HG03432 (cell line): ENCODE results near the gene DOCK4.

ENCODE experiments used
- ATAC-seq: cut with Tn5 transposase; IDR thresholded peaks from one replicate; pipeline ENCODE4 v1.9.1; 2021; ENCODE audit warnings: mild to moderate bottlenecking, moderate library complexity; ENCODE audit not compliant: unreplicated experiment

DOCK4 gene

DNA sequence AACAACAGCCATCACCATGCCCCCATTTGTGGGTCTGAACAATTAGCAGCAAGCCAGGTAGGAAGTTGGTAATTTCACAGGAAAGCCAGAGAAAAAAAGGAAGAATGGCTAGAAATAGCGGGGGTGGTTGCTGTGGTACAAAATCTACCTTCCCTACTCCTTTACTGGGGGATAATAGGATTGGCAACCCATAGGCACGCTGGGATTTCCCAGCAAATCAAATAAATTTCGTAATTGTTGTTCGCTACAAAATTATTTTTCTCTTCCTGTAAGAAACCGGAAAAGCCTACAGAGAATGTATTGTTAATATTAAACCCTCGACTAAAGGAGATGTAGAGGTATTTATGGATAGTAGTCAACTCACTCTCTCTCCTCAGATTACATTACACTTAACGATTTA lies 123.9 kb downstream of the DOCK4 start:
- ATAC-seq: no peak

DNA sequence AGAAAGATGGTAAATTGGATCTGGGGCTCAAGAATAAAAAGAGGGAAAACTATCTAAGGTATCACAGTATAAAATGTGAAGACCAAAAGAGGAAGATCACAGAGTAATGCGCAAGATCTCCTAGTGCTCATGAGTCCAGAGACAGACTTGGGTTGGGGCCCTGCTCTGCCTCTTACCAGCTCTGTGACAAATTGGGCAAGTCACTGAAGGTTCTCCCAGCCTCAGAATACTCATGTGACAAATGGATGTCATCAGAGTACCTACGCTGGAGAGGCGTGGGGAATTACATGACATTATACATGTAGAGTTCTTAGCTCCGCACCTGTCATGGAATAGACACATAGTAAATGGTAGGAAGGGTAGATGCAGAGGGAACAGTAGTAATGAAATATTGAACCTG lies 124.4 kb downstream of the DOCK4 start:
- no peak for ATAC-seq

DNA sequence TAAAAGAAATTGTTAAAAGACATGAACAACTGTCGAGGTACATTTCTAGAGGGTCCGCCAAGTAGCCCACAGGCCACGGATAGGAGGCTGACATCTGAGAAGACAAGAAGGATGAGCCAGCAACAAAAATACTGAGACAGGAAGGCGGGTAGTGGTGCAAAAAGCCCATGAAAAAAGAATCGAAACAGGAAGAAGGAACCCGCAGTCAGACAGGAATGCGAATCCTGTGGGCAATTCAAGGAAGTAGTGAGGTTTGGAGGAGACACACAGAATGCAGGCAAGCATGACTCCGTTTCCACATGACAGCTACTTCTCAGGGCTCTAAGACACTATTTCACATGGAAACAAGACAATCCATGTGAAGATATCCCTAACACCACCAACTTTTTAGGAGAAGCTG lies 125.2 kb downstream of the DOCK4 start:
- peak; percentile 48 for ATAC-seq

DNA sequence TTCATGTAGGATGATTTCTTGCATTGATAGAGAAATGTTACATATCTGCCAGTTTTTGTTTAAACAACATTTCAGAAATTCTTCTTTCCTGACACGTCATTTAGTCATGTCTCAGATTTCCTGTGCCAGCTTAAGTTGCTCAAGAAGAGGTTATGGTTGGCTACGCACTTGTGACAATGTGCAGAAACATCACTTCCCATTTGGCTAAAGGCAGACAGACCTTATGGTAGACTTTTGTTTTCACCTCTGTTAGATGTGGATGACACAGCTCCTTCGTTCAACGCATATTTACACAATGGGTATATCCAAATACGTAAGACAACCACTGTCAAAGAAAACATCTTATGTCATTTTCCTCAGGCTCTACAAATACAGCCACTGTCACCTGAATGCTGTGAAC lies 125.8 kb downstream of the DOCK4 start:
- ATAC-seq: peak; percentile 86

DNA sequence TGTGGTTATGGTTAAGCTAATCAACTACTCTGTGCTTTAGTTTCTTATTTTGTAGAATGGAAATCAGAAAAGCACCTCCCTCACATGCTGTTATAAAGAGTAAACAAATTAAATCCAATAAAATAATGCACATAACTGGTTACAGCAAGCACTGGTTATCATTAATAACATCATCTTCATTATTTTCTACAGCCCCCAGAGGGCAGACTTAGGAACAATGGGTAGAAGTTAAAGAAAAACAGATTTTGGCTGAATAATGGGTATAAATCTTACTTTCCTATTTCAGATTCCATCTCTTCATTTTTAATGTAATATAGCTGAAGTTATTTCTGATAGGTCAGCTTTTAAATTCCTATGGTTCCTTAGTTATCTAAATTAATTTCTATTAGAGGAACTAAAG lies 126.5 kb downstream of the DOCK4 start:
- ATAC-seq: no peak

DNA sequence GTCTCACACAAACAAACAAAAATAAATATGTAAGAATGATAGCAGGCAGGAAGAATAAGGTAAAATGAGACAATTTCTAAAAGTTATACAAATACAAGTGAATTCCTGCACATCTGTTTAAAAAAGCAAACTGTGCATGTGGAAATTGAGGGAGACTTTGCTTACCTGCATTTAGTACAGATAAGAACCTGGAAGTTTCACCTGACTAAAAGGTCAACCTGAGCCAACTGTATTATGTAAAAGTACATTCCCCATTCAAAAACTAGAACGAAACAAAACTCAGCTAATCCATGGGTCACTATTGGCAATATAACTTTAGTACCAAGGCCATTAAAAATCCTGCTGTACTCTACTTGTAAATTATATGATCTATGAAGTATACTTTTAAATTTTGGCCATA lies 127.1 kb downstream of the DOCK4 start:
- no peak for ATAC-seq

DNA sequence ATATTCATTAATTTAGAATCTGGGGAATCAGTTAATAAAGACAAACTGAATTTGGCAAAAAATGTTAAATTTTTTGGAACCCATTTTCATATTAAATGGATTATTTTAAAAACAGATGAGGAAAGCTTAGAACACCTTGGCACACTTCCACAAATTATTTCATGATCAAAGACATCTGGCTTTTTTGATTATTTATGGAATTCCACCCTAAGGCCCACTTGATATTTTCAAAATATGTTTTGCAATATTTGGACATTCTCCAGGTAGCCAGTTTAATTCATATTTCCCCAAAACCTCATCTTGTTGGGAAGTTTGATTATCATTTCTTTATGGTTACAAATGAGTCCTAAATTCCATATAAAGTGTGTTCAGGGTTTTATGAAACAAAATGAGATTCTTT lies 129.9 kb downstream of the DOCK4 start:
- ATAC-seq: no peak

DNA sequence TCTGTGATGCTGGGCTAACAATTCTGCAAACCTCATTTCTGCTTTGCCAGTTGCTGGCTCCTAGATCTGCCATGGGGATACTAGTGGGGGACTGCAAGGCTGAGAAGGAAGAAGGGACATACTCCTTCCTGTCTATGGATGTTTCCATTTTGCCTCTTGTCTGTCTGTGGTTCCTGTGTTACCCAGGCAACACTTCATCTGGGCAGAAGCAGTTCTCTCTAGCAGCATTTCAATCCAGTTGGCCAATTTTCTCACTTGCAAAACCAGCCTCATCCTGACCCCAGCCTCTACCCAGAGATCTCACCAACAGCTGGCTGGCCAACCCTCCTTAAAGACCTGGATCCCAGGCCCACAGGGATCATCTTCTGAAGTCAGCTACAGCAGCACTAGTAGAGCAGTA lies 131.7 kb downstream of the DOCK4 start:
- no peak for ATAC-seq

DNA sequence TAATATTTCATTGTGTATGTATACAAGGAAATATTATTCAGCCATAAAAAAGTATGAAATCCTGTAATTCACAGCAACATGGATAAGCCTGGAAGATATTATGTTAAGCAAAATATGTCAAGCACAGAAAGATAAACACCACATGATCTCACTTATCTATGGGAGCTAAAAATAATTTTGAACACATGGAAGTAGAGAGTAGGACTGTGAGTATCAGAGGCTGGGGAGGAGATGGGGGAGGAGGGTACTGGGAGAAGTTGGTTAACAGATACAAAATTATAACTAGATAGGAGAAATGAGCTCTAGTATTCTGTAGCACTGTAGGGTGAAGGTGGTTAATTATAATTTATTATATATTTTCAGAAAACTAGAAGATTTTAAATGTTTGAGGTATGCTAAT lies 132.7 kb downstream of the DOCK4 start:
- ATAC-seq: no peak

DNA sequence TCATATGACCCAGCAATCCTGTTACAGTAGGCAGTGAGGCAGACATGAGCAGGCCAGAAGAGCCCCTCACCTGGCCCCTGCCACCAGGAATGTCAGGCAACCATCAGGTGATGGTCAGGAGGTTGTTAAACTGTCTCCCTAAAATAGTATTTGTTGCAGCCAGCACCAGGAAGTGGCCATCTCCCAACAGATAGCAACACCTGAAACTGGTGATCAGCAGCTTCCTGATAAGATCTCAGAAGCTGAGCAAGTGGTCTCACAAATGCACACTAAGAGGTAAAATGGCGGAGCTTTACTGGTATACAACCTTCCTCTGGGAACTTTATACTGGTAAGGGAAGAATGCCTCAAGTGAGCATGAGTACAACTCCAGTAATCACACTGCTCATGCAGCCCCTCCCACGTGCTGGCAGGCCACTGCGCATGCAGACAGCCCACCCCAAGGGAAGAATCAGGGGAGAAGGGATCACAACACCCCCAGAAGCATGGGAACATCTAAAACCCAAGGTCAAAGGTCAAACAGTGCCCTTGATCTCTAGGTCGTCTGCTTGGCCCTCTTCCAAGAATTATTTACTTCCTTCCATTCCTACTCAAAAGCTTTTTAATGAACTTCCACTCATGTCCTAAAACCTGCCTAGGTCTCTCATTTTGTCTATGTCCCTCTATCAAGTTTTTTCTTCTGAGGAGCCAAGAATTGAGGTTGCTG lies 133.5 kb downstream of the DOCK4 start:
- ATAC-seq: no peak

DNA sequence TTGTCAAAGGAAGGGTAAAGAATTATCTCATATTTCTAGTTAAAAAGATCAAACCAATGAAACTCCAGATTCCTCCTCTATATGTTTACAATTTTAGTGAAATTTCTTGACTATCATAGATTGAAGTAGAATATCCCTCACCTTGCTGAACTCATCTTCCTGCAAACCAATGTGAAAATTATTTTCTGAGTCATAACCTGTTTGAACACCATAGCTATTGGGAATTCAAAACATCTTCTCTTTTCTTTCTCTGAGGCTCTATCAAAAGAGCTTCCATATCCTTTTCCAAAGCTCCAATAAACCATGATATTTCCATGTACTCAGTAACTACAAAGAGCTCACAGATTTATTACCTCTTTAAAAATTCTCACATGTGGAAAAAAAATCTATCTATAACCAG lies 134.3 kb downstream of the DOCK4 start:
- ATAC-seq: no peak

DNA sequence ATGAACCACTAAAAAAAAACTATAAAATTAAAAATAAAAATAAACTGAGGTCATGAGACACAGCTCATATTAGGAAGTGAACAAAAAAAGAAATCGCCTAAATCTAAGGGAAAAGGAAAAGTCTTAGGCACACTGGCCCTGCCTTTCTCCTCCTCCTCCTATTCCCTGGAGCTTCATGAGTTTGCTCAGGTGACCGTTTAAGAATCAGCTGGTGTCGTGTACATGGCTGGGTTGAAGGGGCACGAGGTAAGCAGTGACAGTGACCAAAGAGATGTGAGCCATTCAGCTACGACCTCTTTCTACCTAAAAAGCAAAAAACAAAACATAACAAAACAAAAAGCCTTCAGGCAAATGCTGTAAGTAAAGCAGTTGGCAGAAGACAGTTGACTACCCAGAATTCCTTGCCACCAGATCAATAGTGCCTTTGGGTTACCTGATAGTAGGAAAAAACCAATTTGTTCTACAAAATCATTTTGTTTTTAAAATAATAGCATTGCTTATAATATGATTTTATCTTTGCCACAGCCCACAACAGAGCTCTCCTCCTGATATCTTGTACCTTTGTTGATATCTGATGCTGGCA lies 135.4 kb downstream of the DOCK4 start:
- no peak for ATAC-seq

DNA sequence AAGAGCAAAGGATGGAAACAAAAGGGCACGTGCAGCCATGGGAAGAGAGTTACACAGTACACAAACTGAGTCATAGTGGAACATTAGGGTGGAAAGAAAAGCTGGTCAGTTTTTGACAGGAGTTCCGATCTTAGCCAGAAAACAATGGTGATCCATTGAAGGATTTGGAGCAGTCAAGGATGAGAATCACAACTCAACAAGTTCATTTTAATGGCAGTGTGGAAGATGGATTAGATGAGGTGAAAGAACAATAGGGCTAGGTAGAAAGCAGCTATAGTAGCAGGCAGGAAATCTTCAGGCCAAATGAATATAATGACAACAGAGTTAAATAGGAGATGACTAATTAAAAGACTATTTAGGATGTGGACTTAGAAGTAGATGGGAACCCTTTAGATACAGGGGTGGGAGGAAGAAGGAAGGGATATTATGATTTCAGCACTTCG lies 136.3 kb downstream of the DOCK4 start:
- no peak for ATAC-seq

DNA sequence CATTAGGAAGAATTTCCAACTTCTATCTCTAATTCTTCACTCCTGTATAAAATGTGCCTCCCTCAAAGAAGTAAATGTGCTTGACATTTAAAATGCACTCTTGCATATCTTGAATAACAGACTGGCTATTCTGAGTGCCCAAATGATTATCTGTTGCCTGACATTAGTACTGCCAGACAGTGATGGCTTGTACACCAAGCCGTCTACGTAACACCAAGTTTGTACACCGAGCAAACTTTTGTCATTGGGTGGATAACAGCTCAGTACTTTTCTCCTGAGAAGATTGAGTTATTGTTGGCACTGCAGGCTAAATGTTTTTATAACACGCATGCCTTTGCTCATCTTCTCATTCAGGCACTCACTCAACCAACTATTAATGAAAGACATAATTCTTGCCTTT lies 137.2 kb downstream of the DOCK4 start:
- ATAC-seq: no peak

DNA sequence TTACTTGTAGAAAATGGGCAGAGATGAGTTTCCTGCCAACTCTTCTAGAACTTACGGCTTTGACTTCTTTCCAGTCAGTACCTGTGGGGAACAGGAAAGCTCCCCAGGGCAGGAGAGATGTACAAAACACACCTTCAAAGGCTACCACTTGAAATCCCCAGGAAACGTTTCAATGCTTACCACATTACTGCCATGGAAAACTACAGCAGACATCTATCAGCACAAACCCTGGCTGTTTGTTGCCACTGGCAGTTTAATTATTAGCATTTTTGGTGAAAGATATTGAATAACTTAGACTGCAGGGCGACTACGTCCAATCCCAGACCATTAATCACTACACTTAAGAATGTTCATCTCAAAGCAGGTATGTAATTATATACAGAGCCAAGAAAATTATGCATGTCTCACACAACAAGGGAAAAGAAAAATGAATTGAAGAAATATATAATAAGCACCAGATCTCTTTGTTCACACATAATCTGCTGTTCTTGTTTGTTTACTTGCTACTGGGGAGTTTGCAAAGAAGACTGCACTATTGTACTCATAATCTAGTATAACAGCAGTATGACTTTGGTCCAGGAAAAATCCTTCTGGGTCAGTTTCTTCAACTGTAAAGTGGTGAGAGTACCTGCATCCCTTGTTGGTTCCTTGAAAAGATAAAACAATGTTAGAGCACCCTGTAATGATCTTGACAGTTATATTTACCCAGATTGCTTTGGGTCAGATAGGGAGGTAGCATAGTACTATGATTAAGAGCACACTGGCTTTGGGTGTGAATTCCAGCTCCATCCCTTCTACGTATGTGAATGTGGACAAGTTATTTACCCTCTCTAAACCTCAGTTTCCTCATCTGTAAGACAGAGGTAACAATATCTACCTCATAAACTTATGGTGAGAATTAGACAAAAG lies 138.3 kb downstream of the DOCK4 start:
- ATAC-seq: no peak

DNA sequence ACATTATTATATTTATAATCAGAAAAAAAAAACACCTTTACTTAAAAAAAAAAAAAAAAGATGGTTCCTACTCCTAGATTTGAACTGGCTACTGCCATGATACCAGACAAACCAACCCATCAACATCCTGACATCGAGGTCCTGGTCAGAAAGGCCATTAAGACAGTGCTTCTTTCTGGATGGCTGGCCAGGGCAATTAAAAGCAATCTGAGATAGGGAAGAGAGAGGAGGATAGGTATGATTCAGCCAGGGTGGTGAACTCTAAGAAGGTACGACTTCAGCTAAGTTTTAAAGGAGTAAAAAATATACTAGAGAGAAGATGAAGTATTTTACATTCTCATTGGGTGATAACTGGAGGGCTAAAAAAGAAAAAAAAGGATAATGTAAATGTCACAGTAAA lies 139.0 kb downstream of the DOCK4 start:
- ATAC-seq: no peak

DNA sequence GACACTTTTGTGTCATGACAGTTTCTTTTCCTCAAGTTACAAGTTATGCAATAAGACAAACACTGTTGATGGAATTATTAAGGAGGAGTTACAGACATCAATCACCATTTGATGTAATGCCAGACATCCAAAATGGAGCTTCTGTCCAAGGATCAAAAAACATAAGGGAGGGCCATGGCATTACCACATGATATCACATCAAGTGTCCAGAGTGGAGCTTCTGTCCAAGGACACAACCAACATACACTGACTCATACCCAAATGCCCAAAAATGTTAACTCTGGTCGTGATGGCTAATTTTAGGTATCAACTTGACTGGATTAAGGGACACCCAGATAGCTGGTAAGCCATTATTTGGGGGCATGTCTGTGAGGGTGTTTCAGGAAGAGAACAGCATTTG lies 140.4 kb downstream of the DOCK4 start:
- no peak for ATAC-seq

DNA sequence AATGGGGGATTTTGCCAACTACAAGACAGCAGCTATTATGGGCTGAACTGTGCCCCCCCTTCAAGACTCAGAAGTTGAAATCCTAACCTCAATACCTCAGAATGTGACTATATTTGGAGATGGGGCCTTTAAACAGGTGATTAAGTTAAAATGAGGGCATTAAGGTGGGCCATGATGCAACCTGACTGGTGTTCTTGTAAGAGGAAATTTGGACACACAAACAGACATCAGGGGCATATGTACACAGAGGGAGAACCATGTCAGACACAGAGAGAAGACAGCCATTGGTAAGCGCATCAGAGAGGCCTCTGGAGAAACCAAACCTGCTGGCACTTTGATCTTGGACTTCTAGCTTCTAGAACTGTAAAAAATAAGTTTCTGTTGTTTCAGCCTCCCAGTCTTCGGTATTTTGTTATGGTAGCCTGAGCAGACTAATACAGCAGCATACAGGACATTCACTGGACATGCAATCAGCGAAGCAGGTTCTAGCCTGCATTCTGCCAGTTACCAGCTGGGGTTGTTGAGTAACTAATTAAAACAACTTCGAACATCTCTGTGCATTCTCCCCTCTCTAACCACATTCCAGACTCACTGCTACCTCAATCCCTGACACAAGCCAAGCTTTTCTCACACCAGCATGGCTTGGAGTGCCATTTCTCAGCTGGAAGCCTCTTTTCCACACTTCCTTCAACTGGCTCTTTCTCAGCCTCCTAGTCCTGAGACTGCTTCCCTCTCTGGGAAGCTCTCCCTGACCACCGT lies 141.4 kb downstream of the DOCK4 start:
- ATAC-seq: no peak

DNA sequence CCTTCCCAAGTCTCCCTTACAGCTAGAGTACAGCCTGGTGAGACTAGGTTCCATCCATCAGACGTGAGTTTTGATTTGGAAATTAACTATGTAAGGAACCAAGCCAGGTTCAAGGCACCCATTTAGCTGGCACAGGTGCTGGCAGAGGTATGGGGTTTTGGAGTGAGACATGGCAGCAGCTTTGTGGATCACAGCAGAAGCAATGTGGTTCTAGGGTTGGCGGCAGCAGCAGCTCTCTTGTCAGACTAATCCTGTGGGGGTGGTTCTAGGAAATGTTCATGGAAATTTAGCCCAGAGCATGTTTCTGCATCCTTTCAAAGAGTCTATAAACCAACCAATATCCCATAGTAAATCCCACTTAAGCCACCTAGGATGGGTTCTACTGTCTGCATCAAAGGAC lies 142.2 kb downstream of the DOCK4 start:
- ATAC-seq: no peak

DNA sequence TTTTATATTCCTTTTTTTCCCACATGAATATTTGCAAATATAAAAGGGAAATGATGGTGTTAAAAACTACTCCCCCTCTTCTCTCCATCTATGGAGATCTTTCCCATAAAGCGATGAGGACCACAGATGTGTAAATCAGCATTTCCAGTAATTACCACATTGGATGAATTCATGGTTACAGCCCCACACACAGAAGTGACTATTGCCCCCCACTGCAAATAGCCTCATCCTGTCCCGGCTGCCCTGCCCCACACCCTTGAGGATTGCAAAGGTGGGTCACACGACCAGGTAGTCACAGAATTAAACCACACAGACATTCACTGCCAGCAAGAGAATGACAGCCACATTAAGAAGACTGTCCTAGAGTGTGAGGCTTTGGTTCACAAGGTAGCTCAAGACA lies 145.1 kb downstream of the DOCK4 start:
- ATAC-seq: no peak

DNA sequence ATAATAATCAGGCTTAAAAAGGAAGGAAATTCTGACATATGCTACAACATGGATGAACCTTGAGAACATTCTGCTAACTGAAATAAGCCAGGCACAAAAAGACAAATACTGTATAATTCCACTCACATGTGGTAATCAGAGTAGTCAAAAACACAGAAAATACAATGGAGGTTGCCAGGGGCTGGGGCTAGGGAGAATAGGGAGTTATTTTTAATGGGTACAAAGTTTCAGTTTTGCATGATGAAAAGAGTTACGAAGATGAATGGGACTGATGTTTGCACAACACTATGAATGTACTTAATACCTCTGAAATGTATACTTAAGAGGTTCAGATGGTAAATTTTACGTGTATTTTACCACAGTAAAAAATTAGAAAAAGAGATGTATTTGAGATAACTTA lies 145.6 kb downstream of the DOCK4 start:
- ATAC-seq: no peak
